NCI-H2227 (cell line): ENCODE results near the gene TK2.
"Not testable (repeated sequence)": the region's sequence is repeated elsewhere in the genome, so short reads cannot be mapped to it uniquely, and the experiment has no call there.

ENCODE experiments used
- DNase-seq: peaks from one replicate; lab custom pipeline; 2025; ENCODE audit not compliant: unreplicated experiment; lab: John Stamatoyannopoulos, UW

Gene TK2

DNA sequence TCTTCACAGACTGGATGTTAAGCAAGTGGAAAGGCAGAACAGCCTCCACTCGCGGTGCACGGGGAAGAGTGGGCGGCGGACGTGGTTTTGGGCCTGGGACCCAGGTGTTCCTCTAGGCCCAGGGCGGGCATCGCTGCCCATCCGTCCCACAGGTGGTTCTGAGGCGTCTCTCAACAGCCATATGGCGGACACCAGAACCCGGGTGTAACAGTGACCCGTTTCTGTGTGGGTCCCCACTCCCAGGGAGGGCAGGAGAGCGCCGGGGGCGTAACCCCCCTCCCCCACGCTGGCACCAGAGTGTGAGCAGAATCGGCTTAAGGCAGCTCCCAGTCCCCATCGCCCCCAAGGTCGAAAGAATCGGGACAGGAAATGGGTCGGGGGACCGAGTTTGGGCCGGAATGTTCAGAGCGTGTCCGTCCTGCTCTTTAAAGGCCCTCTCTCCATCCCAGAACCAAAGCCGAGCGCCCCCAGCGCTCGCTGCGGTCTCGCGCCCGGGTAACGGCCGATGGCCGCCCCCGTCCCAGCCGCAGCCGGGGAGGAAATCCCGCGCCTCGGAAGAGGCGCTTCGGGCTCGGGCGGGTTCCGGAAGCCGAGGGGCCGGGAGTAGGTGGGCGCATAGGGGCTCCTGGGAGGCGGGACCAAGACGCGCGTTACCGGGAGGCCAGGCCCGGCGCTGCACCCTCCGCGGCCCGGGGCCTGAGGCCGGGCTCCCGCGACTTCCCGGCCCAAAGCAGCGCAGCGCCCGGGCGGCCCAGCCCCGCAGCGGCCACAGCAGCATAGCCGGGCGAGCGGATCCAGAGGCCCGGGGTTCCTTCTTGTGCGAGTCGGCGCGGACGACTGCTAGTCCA lies at the start of gene TK2:
TK2 (minus strand) TSS at position 839 of the 848 bp plus-strand sequence; CDS start at position 778, 61 bp downstream.
- DNase-seq, result peak; percentile 76

DNA sequence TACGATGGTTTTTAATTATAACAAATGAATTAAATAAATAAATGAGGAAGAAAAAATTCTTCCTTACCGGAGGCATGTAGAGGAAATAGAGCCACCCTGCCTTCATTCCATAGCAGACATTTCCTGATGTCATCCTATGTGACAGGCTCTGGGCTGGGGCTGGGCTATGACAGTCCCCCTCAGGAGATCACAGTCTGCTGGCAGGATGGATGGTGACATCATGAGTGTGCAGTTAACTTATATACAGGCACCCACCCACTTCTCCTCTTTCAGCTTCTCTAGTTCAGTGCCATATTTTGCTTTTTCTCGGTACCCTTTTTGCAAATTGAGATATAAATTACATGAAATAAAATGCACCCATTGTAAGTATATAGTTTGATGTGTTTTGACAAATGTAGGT lies 48.2 kb upstream of the TK2 start:
- no peak for DNase-seq

DNA sequence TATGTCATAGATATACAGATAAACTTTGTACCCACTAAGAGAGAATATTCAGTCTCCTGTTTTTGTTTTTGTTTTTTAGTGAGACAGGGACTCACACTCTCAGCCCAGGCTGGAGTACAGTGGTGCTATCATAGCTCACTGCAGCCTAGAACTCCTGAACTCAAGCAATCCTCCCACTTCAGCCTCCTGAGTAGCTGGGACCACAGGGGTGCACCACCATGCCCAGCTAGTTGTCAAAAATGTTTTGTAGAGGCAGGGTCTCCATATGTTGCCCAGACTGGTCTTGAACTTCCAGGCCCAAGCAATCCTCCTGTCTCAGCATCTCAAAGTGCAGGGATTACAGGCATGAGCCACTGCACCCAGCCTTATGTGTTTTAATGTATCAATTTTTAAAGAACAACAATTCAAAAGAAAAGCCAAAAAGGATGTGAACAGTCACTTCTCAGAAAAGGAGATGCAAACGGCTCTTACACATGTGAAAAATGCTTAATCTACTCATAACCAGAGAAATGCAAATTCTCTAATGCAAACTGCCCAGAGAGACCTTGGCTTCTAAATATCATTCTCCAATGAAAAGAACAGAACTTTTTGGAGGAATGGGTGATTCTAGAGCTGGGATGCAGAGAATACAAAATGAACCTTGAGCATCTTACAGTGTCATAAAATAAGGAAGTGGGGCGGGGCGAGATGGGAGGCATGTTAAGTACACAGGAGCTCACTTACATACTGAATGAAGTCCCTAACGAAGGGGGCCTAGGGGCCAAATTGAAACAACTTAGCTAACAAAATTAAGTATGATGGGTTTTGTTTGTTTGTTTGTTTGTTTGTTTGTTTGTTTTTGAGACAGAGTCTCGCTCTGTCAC lies 47.3 kb upstream of the TK2 start:
- no peak for DNase-seq

DNA sequence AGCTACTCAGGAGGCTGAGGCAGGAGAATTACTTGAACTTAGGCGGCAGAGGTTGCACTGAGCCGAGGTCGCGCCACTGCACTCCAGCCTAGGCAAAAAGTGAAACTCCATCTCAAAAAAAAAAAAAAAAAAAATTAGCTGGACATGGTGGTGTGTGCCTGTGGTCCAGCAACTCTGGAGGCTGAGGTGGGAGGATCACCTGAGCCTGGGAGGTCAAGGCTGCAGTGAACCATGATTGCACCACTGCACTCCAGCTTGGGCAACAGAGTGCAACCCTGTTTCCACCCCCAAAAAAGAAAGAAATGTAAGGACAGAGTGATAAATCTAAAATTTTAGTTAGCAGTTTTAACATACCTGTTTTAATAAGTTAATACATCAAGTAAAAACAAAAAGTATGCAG lies 46.6 kb upstream of the TK2 start:
- DNase-seq, result not testable (repeated sequence)

DNA sequence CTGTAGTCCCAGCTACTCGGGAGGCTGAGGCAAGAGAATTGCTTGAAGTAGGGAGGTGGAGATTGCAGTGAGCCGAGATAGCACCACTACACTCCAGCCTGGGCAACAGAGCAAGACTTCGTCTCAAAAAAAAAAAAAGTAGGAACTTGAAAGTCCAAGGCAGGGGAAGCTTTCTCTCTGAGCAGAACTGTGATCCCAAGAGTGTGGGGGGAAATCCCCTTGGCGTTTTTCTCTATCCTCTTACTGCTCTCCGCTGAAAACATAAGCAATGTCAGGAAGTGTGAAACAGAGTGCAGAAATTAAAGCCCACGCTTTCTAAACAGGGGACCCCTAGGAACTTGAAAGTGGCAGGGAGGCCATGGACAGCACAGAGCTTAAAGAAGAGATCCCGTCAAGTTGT lies 44.8 kb upstream of the TK2 start:
- no peak for DNase-seq

DNA sequence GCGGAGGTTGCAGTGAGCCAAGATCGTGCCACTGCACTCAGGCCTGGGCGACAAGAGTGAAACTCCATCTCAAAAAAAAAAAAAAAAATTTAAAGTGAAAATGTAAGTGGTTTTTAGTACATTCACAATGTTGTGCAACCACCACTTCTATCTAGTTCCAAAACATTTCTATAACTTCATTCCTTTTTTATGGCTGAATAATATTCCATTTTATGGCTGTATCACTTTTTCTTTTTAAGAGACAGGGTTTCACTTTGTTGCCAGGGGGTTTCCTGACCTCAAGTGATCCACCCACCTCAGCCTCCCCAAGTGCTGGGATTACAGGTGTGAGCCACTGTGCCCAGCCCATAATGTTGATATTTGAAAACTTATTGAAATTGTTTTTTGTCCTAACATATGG lies 42.9 kb upstream of the TK2 start:
- DNase-seq, result no peak

DNA sequence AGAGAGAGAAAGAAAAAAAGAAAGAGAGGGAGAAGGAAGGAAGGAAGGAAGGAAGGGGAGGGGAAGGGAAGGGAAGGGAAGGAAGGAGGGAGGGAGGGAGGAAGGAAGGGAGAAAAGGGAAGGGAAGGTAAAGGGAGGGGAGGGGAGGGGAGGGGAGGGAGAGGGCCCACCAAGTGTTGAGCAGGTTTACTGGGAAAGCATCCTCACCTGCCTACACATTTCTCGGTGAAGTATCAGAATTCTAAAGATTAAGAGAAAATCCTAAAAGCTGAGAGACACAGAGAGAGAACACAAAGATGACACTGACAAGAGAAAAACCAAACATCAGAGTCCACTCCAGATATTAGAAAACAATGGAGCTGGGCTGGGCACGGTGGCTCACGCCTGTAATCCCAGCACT lies 42.3 kb upstream of the TK2 start:
- no peak for DNase-seq

DNA sequence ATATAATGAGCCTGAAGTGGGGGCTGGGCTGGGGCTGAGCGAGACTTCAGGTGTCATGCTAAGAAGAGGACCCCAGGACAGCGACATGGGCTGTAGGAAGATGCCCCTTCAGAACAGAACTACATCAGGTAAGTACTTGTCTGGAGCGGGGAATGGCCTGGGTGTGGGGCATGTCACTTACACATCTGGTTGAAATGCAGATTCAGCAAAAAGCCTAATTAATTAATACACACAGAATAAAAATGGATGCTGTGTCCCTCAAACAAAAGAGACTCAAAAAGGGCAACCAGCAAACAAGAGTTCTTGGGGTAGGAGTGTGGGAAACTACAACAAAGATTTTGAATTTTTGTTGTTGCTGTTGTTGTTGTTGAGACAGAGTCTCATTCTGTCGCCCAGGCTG lies 41.1 kb upstream of the TK2 start:
- no peak for DNase-seq

DNA sequence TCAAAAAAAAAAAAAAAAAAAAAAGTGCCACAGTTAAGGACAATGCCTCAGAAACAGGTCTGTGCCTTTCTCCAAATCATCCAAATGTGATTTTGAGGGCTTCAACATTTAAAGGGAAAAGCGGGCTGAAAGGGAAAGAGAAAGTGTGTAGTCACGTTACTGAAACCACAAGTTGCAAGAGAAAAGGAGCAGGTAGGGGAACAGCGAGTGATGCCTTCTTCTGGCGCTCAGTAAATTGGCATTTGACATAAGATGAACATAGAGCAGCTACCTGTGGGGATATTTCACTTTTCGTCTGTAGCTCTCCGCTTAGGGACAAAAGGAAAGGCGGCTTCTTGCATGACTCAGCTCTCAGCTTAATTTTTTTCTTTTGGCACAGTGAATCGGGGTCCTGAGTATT lies 40.4 kb upstream of the TK2 start:
- no peak for DNase-seq

DNA sequence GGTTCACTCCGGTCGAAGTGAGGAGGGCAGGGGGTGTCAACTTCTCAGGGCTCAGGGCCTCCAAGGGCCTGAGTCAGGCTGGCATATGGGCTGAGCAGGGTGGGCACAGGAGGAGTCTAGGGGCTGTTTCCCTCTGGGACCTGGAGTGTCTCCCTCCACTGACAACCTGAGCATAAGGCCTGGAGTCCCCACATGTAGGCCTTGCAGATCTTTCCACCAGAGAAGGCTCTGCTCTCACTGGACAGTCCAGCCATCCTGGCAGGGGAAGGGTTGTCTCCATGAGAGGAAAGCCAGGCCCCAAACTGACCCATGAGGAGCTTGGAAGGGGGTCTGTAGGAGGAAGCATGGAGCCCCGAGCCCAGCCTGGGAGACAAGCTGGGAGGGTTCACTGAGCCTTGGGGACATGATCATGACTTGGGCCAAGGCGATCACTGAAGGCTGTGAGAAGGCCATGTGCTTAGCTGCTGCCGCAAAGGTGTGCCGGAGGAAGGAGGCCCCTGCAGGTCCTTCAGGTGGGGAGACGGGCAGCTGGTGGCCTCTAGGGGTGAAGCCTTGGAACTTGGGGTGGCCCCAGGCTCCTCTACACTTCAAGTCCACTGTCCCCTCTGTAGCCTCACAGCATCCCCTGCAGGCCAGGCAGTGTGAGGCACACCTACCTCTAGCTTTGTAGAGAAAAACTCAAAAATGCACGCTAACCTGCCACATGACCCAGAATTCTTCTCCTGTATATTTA lies 39.2 kb upstream of the TK2 start:
- no peak for DNase-seq

DNA sequence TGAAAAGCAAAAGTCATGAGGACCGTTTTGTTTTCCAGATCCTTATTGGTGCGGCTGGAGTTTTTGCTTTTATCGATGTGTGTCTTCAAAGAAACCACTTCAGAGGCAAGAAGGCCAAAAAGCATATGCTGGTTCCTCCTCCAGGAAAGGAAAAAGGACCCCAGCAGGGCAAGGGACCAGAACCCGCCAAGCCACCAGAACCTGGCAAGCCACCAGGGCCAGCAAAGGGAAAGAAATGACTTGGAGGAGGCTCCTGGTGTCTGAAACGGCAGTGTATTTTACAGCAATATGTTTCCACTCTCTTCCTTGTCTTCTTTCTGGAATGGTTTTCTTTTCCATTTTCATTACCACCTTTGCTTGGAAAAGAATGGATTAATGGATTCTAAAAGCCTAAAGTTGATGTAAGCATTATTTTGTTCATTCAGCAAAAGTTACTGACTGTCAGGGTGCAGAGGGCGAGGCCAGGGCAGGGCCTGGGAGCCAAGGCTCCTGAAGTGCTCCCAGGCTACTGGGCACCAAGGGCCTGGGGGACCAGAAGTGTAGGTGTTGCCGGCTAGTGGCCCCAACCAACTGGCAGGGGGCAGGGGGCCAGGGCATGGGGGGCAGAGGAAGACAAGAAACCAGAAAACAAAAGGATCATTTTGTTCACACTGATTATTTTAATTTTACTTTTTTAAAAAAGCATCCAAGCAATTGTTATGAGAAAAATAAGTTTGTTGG lies 38.1 kb upstream of the TK2 start:
- DNase-seq, result no peak

DNA sequence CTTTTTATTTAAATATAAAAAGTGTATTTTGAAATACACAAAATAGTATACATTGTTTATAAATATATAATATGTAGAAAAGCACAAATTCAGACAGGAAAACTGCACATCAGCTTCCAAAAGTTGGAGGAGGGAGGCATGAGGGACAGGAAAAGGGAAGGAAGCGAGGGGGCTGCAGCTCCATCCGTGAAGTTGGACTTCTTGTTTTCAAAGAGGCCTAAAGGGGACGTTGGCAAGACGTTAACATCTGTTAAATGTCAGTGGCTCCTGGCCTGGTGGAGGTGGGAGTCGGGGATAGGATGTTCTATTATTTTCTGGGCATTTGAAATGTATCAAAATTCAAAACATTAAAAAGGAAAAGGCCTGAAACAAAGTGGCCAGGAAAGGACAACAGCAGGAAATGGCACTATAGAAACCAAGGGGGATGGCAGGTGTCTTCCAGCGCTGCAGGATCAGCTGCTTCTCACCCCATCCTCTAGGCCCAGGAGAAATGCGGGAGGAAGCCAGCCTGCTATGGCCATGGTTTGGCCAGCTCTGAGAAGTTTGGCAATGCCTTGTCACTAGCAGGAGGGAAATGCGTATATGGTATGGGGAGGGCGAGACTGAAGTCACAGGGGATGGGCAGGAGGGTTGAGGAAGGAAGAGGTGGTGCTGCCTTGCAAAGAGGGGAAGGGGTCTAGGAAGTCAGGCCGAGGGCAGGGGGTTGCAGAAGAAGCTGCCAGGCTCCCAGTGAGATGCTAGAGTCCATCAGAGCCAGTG lies 35.7 kb upstream of the TK2 start:
- DNase-seq, result no peak

DNA sequence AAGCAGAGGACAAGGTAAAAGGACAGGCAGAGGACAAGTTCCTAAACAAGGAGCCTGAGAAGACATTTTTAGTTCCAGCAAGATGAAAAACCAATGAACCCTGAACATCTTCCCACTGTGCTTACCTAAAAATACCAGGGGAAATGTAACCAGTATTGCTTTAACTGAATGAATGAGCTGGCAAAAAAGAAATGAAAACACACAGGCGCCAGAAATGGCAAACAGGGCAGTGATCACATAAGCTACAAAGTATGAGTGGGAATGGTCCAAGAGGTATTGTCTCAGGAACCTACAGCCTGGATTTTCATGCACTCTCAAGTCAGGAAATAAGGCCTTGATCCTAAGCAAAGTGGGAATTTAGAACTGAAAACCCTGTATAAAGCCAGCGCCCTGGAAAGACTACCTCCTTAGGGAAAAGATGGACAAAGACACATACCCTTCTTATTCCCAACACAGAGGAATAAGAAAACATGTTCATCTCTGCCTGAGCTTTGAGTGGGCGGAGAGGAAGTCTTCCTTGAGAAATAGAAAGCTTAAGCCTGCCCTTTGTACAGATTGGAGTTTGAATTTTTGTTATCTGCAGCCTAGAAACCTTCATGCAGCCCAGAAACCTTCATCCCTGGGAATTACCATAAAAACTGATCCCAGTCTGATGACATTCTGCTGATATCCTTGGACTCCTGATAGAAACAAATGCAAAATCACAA lies 31.5 kb upstream of the TK2 start:
- DNase-seq, result no peak

DNA sequence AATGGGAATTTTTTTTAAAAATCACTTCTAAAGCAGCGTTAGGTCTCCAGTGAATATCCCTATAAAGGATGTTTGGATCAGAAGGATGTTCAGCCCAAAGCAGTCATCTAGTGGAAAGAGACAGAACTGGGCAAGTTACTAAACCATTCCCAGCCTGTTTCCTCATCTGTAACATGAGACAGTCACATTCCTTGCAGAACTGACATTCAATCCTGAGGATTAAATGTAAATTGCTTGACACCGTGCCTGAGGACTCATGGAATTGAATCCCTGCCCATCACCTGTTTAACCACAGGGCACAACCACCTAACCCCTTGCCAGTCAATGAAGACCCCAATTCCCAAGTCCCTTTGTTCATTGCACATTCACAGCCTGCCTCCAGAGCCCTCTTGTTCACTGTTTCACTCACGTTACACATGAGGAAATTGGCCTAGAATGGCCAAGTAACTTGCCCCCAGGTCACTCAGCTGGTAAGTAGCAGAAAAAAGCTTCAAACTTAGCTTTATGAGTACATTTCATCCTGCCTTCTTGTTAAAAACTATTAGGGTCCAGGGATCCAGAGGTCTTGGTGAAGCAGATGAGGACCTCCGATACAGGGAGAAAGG lies 30.8 kb upstream of the TK2 start:
- no peak for DNase-seq

DNA sequence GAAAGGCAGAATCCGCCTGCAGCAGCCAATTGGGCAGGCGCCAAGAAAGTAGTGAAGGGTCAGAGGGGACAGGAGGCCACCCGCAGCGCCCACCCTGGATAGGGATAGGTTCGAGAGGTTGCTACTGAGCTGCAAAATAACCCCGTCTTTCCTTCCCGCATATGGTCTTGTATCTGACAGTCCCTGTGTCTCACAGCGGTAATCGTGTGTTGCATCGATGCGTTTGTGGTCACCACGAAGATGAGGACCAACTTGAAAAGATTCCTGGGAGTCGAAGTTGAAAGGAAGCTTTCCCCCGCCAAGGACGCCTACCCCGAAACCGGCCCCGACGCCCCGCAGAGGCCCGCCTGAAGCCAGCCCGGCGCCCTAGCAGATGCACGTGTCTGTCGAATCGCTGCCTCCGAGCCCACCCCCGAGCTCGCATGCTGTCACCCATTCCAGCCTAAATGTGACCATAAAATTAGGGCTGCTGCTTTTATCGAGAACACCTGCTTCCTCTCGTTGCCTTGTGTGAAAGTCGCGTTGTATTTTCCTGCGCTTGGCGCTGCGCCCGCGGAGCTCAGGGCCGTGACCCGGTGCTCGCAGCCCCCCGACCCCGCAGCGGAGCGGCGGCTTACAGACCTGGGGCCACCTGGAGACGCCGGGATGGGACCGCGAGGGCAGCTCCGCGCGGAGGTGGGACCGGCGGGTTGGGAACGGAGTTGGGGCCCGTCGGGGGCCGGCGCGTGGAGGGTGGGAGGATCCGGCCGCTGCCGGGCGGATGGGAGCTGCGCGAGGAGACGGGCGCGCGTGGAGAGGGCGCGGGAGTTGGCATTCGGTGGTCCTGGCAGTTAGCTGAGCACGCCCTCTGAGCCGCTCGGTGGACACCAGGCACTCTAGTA lies 29.0 kb upstream of the TK2 start, which contains the start of gene CMTM2:
CMTM2 (plus strand) TSS at position 813 of the 881 bp plus-strand sequence. CDS start 145 bp downstream, outside the sequence.
- peak; percentile 9 for DNase-seq

DNA sequence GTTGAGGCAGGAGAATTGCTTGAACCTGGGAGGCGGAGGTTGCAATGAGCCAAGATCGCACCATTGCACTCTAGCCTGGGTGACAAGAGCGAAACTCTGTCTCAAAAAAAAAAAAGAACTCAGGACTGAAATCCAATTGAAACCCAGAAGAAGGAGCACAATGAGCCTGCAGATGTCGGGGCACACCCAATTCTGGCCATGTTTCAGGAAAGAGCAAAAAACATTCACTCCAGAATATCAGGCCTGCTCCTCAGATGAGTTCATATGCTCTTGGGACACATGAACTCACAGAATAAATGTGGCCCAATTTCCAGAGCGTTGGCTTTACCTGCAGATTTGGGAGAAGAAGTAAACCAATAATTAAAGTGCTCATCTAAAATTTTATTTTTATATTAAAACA lies 26.4 kb upstream of the TK2 start:
- DNase-seq, result no peak

DNA sequence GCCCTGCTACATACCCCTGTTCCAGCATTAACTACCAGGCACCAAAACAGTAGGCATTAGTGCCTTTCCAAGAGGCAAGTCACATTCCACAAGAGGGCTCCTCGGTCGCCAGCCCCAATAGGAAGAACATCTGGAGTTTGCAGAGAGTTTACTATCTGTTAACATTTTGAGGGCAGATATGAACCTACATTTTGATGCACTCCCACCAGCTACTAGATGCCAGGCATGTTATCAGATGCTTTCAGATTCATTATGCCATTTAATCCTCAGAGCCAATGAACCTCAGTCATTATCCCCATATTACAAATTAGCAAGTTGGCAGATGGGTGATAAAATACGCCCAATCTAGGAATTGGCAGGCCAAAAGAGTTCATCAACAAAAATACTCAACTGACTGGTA lies 25.1 kb upstream of the TK2 start:
- DNase-seq, result no peak

DNA sequence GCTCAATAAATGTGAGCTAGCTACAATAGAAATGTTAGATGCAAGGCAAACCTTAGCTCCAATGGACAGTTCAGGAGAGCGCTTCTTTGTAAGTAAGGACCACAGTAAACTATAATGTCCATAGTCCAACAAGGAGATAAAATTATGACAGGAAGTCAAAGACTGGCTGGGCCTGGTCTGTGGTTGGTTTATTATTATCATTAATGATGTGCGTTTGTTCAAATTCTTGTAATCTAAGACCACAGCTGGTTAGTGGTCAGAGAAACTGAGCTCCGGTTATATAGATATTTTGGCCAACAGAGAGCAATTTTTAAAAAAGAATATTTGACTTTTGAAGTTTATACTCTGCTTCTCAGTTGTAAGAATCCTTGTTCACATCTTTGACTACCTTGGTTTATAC lies 24.6 kb upstream of the TK2 start:
- DNase-seq, result no peak
